ENCODE results near the gene SND1. TPM values are rescaled to one million over a fixed set of nuclear protein-coding genes. Genes with fewer than 3 reads are reported as not detected.

SND1 gene
- total and polyA plus RNA-seq, 10 of the 15 experiments (the other 5 are each of a cell fraction or from before 2014, with no cell fraction given): 52.4 to 270 (median 146) TPM

GRCh38 chr7:127741764-127742375 is 89.9 kb downstream of the SND1 start:
- Histone ChIP-seq H3K27ac (ENCODE audit: control insufficient read depth, insufficient read depth) (no peak overlapping the region), H3K27me3 (replicated peaks in 1 of 2; ENCODE audit: control insufficient read depth in 2 of 2, insufficient read depth in 2 of 2, low read length in 1 of 2) (no peaks in the 10 kb centered on the region), H3K79me2 (ENCODE audit: control insufficient read depth, insufficient read depth, low read length) (peaks cover 22% of the 10 kb centered on the region), H3K36me3 (ENCODE audit: control insufficient read depth in 2 of 2, insufficient read depth in 2 of 2, low read length in 1 of 2) (peaks cover 1 to 32% of the 10 kb centered on the region in 2 experiments), H3K9ac (ENCODE audit: control insufficient read depth, insufficient read depth, low read length) (no peak overlapping the region), H2AFZ (ENCODE audit: control insufficient read depth, low read depth, low read length) (no peak overlapping the region), H3K9me3 (replicated peaks; ENCODE audit: control insufficient read depth, insufficient read depth, low read length) (no peaks in the 10 kb centered on the region), H3K4me1 (ENCODE audit: control insufficient read depth, insufficient read depth, low read length) (no peaks in the 10 kb centered on the region; the same call in 1 of the 2 replicates), H3K4me3 (no peak overlapping the region), H3K4me2 (ENCODE audit: control insufficient read depth, insufficient read depth) (no peak overlapping the region), H4K20me1 (ENCODE audit: control insufficient read depth, insufficient read depth) (0 out of 2 replicates have a peak, but pooled peaks cover 3% of the 10 kb centered on the region)
- ATAC-seq: no peak
- no peak for FAIRE-seq
- no TSS peak for BruUV-seq (replicated peaks)
- no peak for DNase-seq (ENCODE audit: low read depth, low spot score)
- ChIA-PET SMC1A (ENCODE audit: uncharacterized antibody, unreplicated experiment) (interaction anchor here (1.1 to 2.3 kb wide), 4 partner anchors 9 to 30 kb away, joined by 3 to 11 read pairs (median 6); no protein-coding TSS in a partner anchor), RAD21 (ENCODE audit: unreplicated experiment) (no interaction called here), CTCF (interaction anchor here (1.0 kb wide), 1 partner anchor 9 kb away, joined by 3 read pairs; no protein-coding TSS in a partner anchor), POLR2A (interaction anchor here (0.6 kb wide), 1 partner anchor 32 kb away, joined by 3 read pairs; no protein-coding TSS in a partner anchor)
- TF ChIP-seq PBX3 (IDR thresholded peaks at IDR 0.05; ENCODE audit: insufficient replicate concordance, low read depth, low read length) (no peak), POLR2AphosphoS5 (IDR thresholded peaks at IDR 0.05; ENCODE audit: low read length) (no peak), WRNIP1 (IDR thresholded peaks at IDR 0.05; ENCODE audit: borderline replicate concordance, low read depth, low read length) (no peak), DPF2 (IDR thresholded peaks at IDR 0.05) (no peak), IRF3 (IDR thresholded peaks at IDR 0.05) (no peak), IKZF2 (IDR thresholded peaks at IDR 0.05) (no peak), JUNB (IDR thresholded peaks at IDR 0.05) (no peak), BACH1 (IDR thresholded peaks at IDR 0.05; ENCODE audit: borderline replicate concordance) (no peak), SMAD5 (IDR thresholded peaks at IDR 0.05; ENCODE audit: low read depth) (no peak), HDAC2 (IDR thresholded peaks at IDR 0.05) (no peak), RAD51 (IDR thresholded peaks at IDR 0.05) (no peak), E2F8 (IDR thresholded peaks at IDR 0.05; ENCODE audit: low read depth, partially characterized antibody) (no peak), ZBTB40 (IDR thresholded peaks at IDR 0.05; ENCODE audit: borderline replicate concordance) (no peak), TCF3 (IDR thresholded peaks at IDR 0.05; ENCODE audit: borderline replicate concordance, insufficient read depth, low read depth, low read length) (no peak), RCOR1 (conservative IDR thresholded peaks at IDR 0.05; ENCODE audit: low read depth, low read length) (no peak), SRF (IDR thresholded peaks at IDR 0.05; ENCODE audit: low read depth in 2 of 2, low read length in 2 of 2) (no peak)
- 98% methylated on average over 3 of the region's 3 CpGs for WGBS (ENCODE audit: insufficient coverage, insufficient replicate concordance, low lambda C conversion rate, missing lambda C conversion rate)
- intact Hi-C loops (cut with micrococcal nuclease; ENCODE audit: unreplicated experiment) (no loop called here), in situ Hi-C loops (cut with MboI) (no loop called here)

All from GM12878 (cell line).